ENCODE results near the gene STIM1. TPM values are rescaled to one million over a fixed set of nuclear protein-coding genes. Genes with fewer than 3 reads are reported as not detected.

Gene STIM1
- total RNA-seq (10 to 100 TPM; 25.8 to 55.7 (median 39.9) TPM), polyA plus RNA-seq (10 to 100 TPM; 11.9 to 37.6 TPM)
- long read RNA-seq, donor 1, partial matches to known transcripts: 11 of 19 reads
- long read RNA-seq, donor 1, other reads (novel, unspliced or antisense): 8 of 19 reads
- long read RNA-seq, donor 2, partial matches to known transcripts: 14 of 21 reads
- long read RNA-seq, donor 2, other reads (novel, unspliced or antisense): 6 of 21 reads
- long read RNA-seq, donor 3, full-length matches to known transcripts: 7 of 38 reads
- long read RNA-seq, donor 3, partial matches to known transcripts: 15 of 38 reads
- long read RNA-seq, donor 3, other reads (novel, unspliced or antisense): 16 of 38 reads

GRCh38 chr11:3854977-3855807 is at the start of gene STIM1:
TSS of gene STIM1 (plus strand) at chr11:3855664. CDS start at chr11:3856271, 607 bp downstream.
- intact Hi-C loops (cut with DNase I): loop anchor here in 9 of 10 donors (1.0 to 10.0 kb wide), 7 partner anchors 47 to 218 kb away; no protein-coding TSS in a partner anchor
- Histone ChIP-seq H3K27me3 (peaks cover 0 to 4% (median 0%) of the 10 kb centered on the region in 7 donors), H3K9me3 (no peaks in the 10 kb centered on the region), H3K27ac (peak within 1 kb of the TSS; percentile 95 to 99 (median 98)), H3K36me3 (no peaks in the 10 kb centered on the region), H3K4me1 (peaks cover 4 to 57% (median 45%) of the 10 kb centered on the region in 9 donors), H3K4me3 (peak within 1 kb of the TSS; percentile 83 to 98 (median 94))
- TF ChIP-seq CTCF (IDR thresholded peaks at IDR 0.05): peak; percentile 94 to 99 (median 98)
- WGBS, 2 donors: 1% methylated on average over 76 to 87 of the region's 87 CpGs
- DNase-seq (peak; percentile 95 to 96), ATAC-seq (peak; percentile 90 to 96 (median 94))

- H3K27me3 ChIP-seq: no peaks in the 10 kb centered on the region
- H3K27ac ChIP-seq: peak within 1 kb of the TSS; percentile 9 to 86 (median 76)
- ATAC-seq (peak; percentile 63 to 86 (median 76)), DNase-seq (peak; percentile 56 to 72)
- WGBS, 2 donors: 1 to 3% methylated on average over 55 of the region's 55 CpGs
- intact Hi-C loops (cut with DNase I): loop anchor here in 1 of 10 donors (5.0 kb wide), 1 partner anchor 34 kb away; the partner anchor contains the start of gene RHOG
- TF ChIP-seq CTCF (IDR thresholded peaks at IDR 0.05): peak; percentile 29 to 80 (median 64)
- H3K4me3 ChIP-seq: peak within 1 kb of the TSS; percentile 42 to 84 (median 78)
- H3K9me3 ChIP-seq: no peaks in the 10 kb centered on the region
- no peaks in the 10 kb centered on the region for H3K36me3 ChIP-seq
- peaks cover 0 to 47% (median 25%) of the 10 kb centered on the region in 9 donors for H3K4me1 ChIP-seq
Observed at GRCh38 chr11:3807909-3808860, 47.3 kb upstream of the STIM1 start, which contains the start of gene PGAP2. TSS of gene PGAP2 (plus strand) at chr11:3808560. CDS start at chr11:3811260, 2,700 bp downstream.

- Histone ChIP-seq H3K4me3 (peak overlapping the region; percentile 42 to 84 (median 78)), H3K27me3 (no peaks in the 10 kb centered on the region), H3K27ac (peak overlapping the region in 9 of 10 donors; percentile 23 to 86 (median 77)), H3K9me3 (no peaks in the 10 kb centered on the region), H3K36me3 (no peaks in the 10 kb centered on the region), H3K4me1 (peaks cover 0 to 47% (median 25%) of the 10 kb centered on the region in 9 donors)
- peak in 5 of 9 donors; percentile 16 to 49 (median 39) for TF ChIP-seq CTCF (IDR thresholded peaks at IDR 0.05)
- 40 to 49% methylated on average over 5 of the region's 5 CpGs for WGBS, 2 donors
- no peak for DNase-seq
- intact Hi-C loops (cut with DNase I): loop anchor here in 1 of 10 donors (5.0 kb wide), 1 partner anchor 33 kb away; the partner anchor contains the start of gene RHOG
- peak in 7 of 8 donors; percentile 23 to 59 (median 46) for ATAC-seq
Observed at GRCh38 chr11:3808861-3809623, 46.4 kb upstream of the STIM1 start.

Measured in heart right ventricle (tissue), 16 donors.